Fibroblast of villous mesenchyme (primary cell): ENCODE results near the gene HOXB13. TPM values are rescaled to one million over a fixed set of nuclear protein-coding genes. Genes with fewer than 3 reads are reported as not detected.

Experiments
- DNase-seq: peaks from one replicate; pipeline ENCODE4 v3.0.0-alpha.2; 2010; ENCODE audit warnings: low read depth
- H3K4me3 ChIP-seq: 2 replicates; pipeline ENCODE4 v1.5.1; 2011; ENCODE audit warnings: low read depth, mild to moderate bottlenecking, low read length
- CTCF ChIP-seq: IDR thresholded peaks from 2 replicates; pipeline ENCODE4 v1.5.1; 2012; ENCODE audit warnings: low read depth, mild to moderate bottlenecking, low read length; ENCODE audit not compliant: insufficient read depth
- total RNA-seq: library from RNA; depleted of rRNA; stranded (reverse); fragments of >200 nt; gene quantifications from 2 replicates; pipeline ENCODE4 v1.2.3, GENCODE V29; 2012

HOXB13 gene
- total RNA-seq, 1 donor = under 0.01 TPM

GRCh38 chr17:48732688-48733629 lies 4.4 kb upstream of the HOXB13 start:
- H3K4me3 ChIP-seq = no peak overlapping the region
- no peak for TF ChIP-seq CTCF
- no peak for DNase-seq

GRCh38 chr17:48731355-48731754 lies 2.8 kb upstream of the HOXB13 start:
- no peak overlapping the region for H3K4me3 ChIP-seq
- TF ChIP-seq CTCF = no peak
- DNase-seq = no peak

- H3K4me3 ChIP-seq = no peak overlapping the region
- no peak for DNase-seq
- TF ChIP-seq CTCF = no peak
These were observed 1.6 kb upstream of the HOXB13 start for GRCh38 chr17:48730240-48730550.

- peak; percentile 32 for DNase-seq
- peak overlapping the region; percentile 68 for H3K4me3 ChIP-seq
- no peak for TF ChIP-seq CTCF
These were observed 1.0 kb upstream of the HOXB13 start for GRCh38 chr17:48729335-48730239.

- TF ChIP-seq CTCF = no peak
- DNase-seq = no peak
- peak overlapping the region; percentile 68 for H3K4me3 ChIP-seq
These were observed 955 bp downstream of the HOXB13 start for GRCh38 chr17:48727415-48728175.

GRCh38 chr17:48726916-48727286 lies 1.6 kb downstream of the HOXB13 start:
- DNase-seq = no peak
- no peak for TF ChIP-seq CTCF
- peak overlapping the region; percentile 68 for H3K4me3 ChIP-seq
